NCI-H2081 treated with DMSO at 0.1 percent for 48 hours (cell line): ENCODE data around the gene SLC6A19.

Experiments
- DNase-seq: peaks from one replicate; lab custom pipeline; 2025; lab: John Stamatoyannopoulos, UW

Gene SLC6A19

DNA sequence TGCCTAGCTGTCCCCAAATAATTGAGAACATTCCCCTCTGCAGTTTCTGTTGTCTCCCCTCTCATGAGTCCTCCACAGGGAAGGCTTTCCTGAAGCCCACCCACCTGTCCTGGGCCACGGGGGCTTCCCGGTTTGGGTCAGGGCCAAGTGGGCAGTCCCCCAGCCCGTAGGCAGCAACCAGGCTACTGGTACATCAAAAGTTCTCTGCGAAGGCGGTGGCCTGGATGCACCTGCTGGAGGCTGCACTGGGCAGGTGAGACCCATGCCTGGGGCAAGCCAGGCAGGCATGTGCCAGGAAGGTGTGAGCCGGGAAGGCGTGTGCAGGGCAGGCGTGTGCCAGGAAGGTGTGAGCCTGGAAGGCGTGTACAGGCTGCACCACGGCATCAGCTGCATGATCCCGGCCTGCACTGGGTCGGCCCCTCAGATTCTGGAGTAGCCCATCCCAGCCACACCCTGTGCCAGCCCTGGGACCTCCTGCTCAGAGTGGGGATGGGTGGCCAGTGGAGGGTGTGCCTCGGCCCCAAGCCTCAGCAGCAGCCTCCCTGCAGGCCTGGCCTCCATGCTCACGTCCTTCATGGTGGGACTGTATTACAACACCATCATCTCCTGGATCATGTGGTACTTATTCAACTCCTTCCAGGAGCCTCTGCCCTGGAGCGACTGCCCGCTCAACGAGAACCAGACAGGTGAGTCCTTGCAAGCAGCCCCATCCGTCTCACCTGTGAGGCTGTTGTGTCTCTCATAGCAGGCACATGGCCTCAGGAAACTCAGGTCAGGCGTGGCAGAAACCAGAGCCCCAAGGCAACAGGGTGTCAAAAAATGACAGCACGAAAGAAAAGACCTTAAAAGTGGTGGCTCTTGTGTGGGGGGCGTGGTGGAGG, 8.7 kb downstream of the SLC6A19 start:
- no peak for DNase-seq

DNA sequence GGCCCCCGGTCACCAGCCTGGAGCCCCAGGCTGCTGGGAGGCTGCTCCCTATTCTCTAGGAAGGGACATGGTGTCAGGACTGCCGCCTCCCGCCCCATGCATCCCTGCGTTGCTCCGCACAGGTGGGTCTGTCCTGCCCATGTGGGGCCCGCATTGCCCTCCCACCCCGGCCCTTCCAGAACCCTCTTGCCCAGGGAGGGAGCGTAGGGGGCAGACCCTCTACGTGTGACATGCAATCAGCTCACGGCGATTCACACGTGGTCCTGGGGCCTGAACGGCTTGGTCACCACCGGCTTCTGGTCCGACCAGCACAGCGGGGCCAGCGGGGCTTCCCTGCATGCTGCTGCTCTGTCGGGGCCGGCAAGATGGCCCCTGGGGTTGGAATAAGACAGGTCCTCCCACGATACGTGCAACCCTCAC, 9.4 kb downstream of the SLC6A19 start:
- no peak for DNase-seq

DNA sequence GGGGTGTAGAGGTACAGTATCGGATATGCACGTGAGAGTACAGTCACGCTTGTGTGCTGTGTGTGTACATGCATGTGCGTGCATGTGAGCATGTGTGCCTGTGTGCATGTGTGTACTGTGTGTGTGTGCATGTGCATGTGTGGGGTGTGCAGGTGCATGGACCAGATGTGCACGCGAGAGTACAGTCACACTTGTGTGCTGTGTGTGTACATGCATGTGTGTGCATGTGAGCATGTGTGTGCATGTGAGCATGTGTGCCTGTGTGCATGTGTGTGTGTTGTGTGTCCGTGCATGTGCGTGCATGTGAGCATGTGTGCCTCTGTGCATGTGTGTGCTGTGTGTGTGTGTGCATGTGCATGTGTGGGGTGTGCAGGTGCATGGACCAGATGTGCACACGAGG, 10.3 kb downstream of the SLC6A19 start:
- no peak for DNase-seq

DNA sequence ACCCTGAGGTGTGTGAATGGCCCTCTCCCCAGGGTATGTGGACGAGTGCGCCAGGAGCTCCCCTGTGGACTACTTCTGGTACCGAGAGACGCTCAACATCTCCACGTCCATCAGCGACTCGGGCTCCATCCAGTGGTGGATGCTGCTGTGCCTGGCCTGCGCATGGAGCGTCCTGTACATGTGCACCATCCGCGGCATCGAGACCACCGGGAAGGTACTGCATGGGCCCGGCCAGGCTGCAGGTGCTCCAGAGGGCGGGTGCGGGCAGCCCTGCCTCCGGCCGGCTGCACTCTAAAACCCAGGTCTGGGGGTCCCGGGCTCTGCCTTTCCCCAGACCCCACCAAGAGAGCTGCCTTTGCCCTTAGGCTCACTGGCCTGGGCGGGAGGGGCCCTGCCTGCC, 10.9 kb downstream of the SLC6A19 start:
- no peak for DNase-seq

DNA sequence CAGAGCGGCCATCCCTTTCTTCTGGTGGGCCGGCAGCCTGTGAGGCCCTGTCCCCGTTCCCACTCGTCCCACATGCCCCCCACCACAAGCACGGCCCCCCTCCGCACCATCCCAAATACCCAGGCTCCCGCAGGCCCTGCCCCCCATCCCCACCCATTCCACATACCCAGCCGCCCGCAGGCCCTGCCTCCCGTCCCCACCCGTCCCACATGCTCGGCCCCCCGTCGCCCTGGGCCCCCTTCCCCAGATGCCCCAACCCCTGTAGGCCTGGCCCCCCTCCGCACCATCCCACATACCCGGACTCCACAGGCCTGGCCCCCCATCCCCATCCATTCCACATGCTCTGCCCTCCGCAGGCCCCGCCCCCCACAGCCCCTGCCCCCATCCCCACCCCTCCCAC, 11.5 kb downstream of the SLC6A19 start:
- DNase-seq: no peak

DNA sequence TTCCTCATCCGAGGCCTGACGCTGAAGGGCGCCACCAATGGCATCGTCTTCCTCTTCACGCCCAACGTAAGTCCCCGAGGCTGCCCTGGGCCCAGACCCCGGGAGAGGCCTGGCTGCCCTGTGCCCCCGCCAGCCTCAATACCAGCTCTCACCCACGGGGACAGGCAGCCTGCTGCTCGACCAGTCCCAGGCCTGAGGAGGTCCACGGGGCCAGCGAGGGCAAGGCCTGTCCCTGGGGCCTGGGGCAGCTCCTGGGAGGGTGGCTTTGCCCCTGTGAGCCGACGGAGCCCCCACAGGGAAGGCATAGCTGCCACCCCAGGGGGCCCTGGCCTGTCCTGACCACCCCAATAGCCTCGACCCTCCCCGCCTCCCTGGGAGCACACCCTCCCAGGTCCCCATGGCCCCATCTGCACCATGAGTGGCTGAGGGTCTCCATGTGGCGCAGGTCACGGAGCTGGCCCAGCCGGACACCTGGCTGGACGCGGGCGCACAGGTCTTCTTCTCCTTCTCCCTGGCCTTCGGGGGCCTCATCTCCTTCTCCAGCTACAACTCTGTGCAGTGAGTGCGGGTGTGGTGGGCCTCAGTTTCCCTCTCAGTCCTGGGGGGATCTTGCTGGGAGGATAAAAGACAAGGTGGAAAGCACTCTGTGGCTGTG, 12.2 kb downstream of the SLC6A19 start:
- DNase-seq: no peak

DNA sequence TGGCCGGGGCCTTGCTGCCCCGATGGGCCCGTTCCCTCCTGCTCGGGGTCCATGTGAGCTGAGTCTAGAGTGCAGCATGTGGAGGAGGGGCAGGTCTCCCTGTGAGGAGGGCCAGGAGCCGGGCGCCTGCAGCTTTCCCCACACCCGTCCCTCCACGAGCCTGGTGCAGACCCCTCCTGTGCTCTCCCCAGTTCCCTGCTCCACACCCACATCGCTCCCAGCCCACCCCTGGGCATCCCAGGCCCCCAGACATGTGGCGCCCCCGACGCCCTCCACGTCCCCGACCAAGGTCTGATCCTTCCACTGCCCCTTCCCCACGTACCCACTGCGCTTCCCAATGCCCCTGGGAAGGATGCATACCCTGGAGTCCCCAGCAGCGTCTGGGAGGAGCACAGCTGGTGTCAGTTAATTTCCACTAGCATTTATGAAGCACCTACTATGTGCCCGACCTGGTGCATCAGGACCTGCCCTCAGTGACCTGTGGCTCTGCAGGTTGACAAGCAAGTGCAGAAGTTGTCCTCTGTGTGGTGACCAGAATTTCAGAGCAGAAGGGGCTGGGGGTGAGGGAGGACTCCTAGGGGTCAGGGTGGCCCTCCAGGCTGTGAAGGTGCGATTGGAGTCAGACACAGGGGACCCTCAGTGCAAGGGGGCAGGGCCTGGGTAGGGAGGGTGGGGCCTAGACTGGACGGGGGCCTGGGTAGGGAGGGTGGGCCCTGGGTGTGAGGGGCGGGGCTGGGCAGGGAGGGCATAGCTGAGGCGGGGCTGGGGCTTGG, 13.0 kb downstream of the SLC6A19 start:
- DNase-seq: no peak

DNA sequence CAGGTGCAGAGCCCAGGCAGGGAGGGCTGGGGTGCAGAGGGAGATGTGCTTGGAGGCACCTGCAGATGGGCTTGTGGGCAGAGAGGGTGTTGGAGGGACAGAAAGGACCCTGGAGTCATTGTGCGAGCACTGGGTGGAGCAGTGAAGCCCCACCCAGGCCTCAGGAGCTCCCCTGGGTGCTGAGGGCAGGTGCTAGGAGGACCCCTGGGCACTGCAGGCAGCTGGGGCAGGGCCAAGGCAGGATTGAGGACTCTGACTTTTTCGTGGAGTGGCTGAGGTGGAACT, 13.5 kb downstream of the SLC6A19 start:
- DNase-seq: no peak

DNA sequence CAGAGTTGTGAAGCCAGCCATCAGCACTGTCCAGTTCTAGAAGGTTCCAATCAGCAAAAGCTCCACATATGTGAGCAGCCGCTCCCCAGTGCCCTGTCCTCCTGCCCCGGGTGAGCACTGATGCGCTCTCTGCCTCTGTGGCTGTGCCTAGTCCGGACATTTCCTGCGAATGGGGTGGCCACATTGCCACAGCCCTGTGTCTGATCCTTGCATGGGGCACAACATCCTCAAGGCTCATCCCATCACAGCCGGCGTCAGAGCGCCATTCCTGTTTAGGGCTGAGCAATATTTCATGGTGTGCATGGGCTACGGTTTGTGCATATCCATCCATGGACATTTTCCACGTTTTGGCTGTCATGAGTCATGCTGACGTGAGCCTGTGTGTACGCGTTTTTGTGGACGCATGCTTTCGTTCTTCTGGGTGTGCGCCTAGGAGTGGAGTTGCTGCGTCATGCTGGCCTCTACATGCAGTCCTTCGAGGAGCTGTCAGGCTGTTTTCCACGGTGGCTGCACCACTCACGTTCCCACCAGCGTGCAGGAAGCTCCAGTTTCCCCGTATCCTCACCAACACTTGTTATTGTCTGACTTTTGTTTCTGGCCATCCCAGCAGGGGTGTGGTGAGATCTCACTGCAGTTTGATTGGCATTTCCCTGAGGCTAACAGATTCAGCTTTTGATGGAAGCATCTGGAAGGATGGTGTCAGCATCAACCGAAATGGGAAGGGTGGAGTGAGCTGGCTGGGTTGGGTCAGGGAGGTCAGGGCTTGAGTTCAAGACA, 14.1 kb downstream of the SLC6A19 start:
- DNase-seq: no peak

DNA sequence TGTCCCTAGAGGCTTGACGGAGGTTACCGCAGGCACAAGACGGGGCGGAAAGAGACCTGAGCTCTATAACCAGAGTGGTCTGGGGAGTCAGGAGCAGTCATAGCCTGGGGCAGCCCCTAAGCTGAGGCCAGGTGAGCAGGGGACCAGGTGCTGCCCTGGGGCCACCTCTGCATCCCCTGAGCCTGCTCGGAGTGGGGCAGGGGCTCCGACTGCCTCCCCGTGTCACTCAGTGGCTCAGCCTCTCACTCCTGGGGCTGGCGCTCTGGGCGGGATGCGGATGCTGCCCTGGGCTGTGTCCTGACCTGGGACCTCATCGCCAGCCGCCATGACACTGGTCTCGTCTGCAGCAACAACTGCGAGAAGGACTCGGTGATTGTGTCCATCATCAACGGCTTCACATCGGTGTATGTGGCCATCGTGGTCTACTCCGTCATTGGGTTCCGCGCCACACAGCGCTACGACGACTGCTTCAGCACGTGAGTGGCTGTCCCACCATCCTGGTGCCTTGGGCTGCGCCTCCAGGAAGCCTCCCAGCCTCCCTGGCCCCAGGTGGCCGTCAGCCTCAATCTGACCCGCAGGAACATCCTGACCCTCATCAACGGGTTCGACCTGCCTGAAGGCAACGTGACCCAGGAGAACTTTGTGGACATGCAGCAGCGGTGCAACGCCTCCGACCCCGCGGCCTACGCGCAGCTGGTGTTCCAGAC, 15.0 kb downstream of the SLC6A19 start:
- DNase-seq: no peak

DNA sequence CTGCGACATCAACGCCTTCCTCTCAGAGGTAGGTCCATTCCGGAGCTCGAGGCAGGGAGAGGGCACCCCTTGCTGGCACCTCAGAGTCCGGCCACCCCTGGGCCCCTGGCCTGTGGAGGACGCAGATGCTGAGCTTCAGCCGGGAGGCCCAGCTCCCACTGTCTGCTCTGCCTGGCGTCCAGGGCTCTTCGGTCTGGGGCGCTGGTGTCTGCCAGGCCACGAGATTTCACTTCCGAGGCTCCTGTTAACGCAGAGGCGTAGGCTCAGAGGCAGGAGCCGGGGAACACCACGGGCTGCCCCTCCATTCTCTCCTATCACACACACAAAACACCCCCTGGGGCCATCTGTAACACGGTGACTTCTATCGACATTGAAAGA, 15.5 kb downstream of the SLC6A19 start:
- DNase-seq: no peak

DNA sequence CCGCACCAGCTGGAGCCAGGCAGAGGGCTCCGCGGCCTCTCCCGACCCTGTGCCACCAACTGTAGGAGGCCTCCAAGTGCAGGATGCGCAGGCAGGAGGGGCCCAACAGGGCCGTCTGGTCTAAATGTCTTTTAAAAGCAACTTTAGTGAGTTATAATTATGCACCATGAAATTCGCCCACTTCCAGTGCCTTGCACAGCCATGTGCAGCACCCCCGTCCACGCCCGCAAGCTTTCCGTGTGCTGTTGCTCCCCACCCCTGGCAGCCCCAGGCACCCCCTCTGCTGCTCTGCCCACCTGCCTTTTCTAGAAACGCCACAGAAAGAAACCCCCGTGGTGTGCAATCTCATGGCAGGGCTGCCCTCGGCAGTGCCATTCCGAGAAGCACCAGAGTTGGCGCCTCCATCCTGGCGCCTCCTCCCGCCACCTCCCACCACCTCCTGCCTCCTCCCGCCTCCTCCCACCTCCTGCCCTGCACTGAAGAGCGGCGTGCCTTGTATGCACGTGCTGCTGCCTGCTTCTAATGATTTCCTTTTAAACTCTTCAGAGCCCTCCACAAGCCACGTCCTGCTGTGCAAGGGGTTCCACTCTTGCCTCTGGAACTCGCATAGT, 16.3 kb downstream of the SLC6A19 start:
- DNase-seq: no peak

DNA sequence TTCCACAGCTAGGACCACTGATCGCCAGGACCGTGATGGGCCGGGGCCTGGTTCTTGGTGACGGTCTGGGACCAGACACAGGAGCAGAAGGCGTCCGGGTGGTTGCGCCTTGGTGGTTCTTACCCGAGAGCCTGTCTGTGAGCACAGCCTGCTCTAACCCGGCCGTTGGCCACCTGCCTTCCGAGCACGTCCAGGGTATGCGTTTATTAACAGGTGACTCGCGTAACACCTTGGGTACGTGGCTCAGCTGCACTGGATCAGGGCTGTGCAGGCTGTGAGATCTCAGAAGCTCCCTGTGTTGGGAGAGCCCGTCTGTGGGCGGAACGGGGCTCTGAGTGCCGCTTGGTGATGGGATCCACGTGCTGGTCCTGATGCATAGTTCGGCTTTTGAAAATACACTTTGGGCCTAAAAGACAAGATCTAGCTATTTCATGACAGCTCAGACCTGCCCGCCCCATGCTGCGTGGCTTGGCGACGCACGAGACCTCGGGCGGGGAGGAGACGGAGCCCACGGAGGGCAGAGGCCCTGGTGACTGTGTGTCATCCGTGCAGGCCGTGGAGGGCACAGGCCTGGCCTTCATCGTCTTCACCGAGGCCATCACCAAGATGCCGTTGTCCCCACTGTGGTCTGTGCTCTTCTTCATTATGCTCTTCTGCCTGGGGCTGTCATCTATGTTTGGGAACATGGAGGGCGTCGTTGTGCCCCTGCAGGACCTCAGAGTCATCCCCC, 17.1 kb downstream of the SLC6A19 start:
- no peak for DNase-seq

DNA sequence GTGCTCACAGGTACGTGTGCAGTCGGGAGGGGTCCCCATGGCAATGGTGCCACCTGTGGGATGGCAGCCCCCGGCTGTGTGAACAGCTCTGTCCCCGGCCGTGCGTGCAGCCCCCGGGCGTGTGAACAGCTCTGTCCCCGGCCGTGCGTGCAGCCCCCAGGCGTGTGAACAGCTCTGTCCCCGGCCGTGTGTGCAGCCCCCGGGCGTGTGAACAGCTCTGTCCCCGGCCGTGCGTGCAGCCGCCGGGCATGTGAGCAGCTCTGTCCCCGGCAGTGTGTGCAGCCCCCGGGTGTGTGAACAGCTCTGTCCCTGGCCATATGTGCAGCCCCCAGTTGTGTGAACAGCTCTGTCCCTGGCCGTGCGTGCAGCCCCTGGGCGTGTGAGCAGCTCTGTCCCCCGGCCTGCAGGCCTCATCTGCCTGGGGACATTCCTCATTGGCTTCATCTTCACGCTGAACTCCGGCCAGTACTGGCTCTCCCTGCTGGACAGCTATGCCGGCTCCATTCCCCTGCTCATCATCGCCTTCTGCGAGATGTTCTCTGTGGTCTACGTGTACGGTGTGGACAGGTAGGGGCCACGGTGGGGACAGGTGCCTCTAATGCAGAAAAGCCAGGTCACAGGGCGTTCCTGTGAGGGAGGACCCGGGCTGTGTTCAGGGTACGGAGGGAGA, 17.8 kb downstream of the SLC6A19 start:
- DNase-seq: no peak

DNA sequence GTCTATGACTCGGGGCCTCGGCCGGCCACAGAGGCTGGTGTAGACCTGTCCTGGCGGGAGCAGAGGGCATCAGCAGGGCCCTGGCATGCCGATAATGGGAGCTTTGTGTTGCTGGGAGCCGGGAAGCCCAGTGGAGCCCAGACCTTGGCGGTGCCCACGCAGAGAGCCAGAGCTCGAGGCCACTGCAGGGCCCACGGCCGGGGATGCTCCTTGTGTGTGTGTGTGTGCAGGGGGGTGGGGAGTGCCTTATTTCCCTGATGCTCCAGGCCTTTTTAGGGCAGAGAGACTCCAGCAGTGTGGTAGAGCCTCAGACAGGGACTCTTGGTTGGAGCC, 18.3 kb downstream of the SLC6A19 start:
- no peak for DNase-seq

DNA sequence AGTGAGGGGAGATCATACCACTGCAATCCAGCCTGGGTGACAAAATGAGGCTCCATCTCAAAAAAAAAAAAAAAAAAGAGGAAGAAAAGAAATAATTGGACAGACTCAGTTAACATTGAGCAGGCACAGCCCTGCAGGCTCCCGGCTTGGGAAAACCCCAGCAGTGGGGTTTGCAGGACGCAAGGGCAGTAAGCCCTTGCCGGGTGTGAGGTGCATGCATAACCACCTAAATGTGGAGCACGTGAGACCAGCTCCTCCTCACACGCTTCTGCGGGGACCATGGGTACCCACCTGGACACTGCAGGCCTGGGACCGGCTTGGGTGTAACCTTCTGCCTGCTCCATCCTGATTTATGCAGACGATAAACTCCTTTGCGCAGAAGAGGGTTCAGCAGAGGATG, 19.0 kb downstream of the SLC6A19 start:
- no peak for DNase-seq

DNA sequence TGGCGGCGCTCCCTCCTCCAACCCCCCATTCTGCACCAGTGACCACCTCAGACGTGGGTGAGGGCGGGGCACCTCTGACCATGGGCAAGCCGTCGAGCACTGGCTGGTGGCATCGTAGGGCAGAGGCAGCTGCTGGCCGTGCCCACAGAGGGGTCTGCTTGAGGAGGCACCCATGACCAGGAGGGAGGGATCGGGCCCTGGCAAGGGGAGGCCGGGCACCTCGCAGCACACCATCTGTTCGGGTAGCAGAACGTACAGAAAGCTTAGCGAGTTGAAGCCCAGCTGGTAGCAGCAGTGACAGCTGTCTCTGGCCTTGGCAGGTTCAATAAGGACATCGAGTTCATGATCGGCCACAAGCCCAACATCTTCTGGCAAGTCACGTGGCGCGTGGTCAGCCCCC, 19.4 kb downstream of the SLC6A19 start:
- DNase-seq: no peak

DNA sequence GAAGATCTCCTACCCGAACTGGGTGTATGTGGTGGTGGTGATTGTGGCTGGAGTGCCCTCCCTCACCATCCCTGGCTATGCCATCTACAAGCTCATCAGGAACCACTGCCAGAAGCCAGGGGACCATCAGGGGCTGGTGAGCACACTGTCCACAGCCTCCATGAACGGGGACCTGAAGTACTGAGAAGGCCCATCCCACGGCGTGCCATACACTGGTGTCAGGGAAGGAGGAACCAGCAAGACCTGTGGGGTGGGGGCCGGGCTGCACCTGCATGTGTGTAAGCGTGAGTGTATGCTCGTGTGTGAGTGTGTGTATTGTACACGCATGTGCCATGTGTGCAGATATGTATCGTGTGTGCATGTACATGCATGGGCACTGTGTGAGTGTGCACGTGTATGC, 20.3 kb downstream of the SLC6A19 start:
- no peak for DNase-seq

DNA sequence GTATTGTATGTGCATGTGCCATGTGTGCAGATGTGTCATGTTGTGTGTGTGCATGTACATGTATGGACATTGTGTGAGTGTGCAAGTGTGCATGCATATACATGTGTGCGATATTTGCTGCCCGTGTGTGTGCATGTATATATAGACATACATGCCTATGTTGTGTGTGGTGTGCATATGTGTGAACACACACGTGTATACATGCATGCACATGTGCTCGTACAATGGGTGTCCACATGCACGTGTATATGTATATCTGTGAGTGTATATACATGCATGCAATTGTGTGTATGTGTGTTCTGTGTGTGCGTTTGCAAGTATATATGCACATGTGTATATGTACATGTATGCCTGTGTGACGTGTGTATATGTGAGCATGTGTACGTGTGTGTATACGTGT, 20.8 kb downstream of the SLC6A19 start:
- no peak for DNase-seq

DNA sequence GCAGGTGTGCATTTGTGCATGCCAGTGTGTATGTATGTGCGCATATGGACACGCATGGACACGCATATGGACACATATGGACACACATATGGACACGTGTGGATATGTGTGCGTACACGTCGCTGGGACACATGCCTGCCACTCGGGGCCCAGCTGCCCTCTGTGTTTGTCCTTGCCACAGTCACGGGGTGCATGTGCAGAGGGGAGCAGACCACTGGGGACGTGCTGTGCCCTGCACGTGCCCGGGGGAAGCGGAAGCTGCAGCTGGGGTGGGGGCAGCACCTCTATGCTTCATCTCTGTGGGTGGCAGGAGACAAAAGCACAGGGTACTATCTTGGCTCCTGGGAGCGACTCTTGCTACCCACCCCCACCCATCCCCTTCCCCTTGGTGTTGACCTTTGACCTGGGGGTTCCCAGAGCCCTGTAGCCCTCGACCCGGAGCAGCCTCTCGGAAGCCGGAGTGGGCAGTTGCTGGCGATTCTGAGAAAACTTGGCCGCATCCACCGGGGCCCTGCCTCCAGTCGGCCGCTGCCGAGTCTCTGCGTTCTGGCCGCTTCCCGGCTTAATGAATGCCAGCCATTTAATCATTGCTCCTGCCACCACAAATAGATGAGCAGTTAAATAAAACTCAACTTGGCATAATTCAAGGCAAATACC, 21.4 kb downstream of the SLC6A19 start:
- no peak for DNase-seq
